Endothelial cell of umbilical vein (primary cell): ENCODE results near the gene LPAR3. TPM values are rescaled to one million over a fixed set of nuclear protein-coding genes. Genes with fewer than 3 reads are reported as not detected.

Experiments used
- BruUV-seq: library from RNA; stranded (reverse); fragments of 400-500 nt; replicated peaks from 2 replicates; lab custom pipeline; 2021; lab: Mats Ljungman, UMichigan
- CTCF ChIA-PET: fragments of 300-600, 350-600 bp; sonication (Branson Sonifier 250); formaldehyde crosslinking; loops from one replicate; lab custom pipeline; 2021; ENCODE audit warnings: antibody characterized with exemption, inconsistent platforms; lab: Charles Lee
- POLR2A ChIA-PET: fragments of 300-600, 350-600 bp; sonication (Branson Sonifier 250); formaldehyde crosslinking; loops from one replicate; lab custom pipeline; 2021; ENCODE audit warnings: antibody characterized with exemption, inconsistent platforms; lab: Charles Lee
- DNase-seq: peaks from one replicate; pipeline ENCODE4 v3.0.0-alpha.2; 2011; ENCODE audit warnings: low read depth, low spot score
- FAIRE-seq: peaks from 2 replicates; lab custom pipeline; 2011; peaks lifted over from hg19 to GRCh38; lab: Jason Lieb, UNC
- H2AFZ ChIP-seq: 2 replicates; pipeline ENCODE4 v1.6.0; 2012; ENCODE audit warnings: low read depth, low read length, control low read depth, inconsistent platforms
- H3K27ac ChIP-seq: 2 replicates; pipeline ENCODE4 v1.5.1; 2011; ENCODE audit warnings: low read depth, mild to moderate bottlenecking, control low read depth, low read length, moderate library complexity; ENCODE audit not compliant: insufficient read depth
- H3K27me3 ChIP-seq, 2 experiments: 2 replicates each; pipeline versions ENCODE4 v1.6.0 to v1.6.1; 2011; ENCODE audit warnings: low read length in 2 of 2, mixed read lengths in 1 of 2; ENCODE audit not compliant: control insufficient read depth in 2 of 2, insufficient read depth in 2 of 2
- H3K36me3 ChIP-seq, 2 experiments: 2 replicates in 1 of 2; 3 replicates in 1 of 2; pipeline ENCODE4 v1.5.1; 2011; ENCODE audit warnings: low read length in 2 of 2, mild to moderate bottlenecking in 1 of 2, moderate library complexity in 1 of 2; ENCODE audit not compliant: control insufficient read depth in 2 of 2, insufficient read depth in 2 of 2; ENCODE audit errors: extremely low read depth in 1 of 2
- H3K4me1 ChIP-seq: 3 replicates; pipeline ENCODE4 v1.5.1; 2011; ENCODE audit warnings: mild to moderate bottlenecking, low read length; ENCODE audit not compliant: control insufficient read depth, insufficient read depth; ENCODE audit errors: extremely low read depth
- H3K4me2 ChIP-seq: 2 replicates; pipeline ENCODE4 v1.6.1; 2011; ENCODE audit warnings: low read length, control low read depth, mixed read lengths; ENCODE audit not compliant: insufficient read depth
- H3K4me3 ChIP-seq, 3 experiments: fragments of 200-600 bp in 1 of 3; sonication (generic), shearing (Covaris generic) in 1 of 3; replicated peaks in 1 of 3; 2 replicates each; pipeline ENCODE4 v1.5.1; 2011 to 2016; ENCODE audit warnings: control low read depth in 3 of 3, low read length in 3 of 3, mild to moderate bottlenecking in 2 of 3, inconsistent platforms in 1 of 3, low read depth in 1 of 3, moderate library complexity in 1 of 3; ENCODE audit not compliant: insufficient read depth in 1 of 3
- H3K79me2 ChIP-seq: 2 replicates; pipeline ENCODE4 v1.6.0; 2012; ENCODE audit warnings: low read length, inconsistent platforms; ENCODE audit not compliant: control insufficient read depth, insufficient read depth
- H3K9ac ChIP-seq: replicated peaks from 2 replicates; pipeline ENCODE3; 2011; ENCODE audit warnings: low read length, control low read depth; ENCODE audit not compliant: insufficient read depth; ENCODE audit errors: extremely low read depth
- H3K9me1 ChIP-seq: replicated peaks from 3 replicates; pipeline ENCODE4 v1.6.0; 2011; ENCODE audit warnings: mild to moderate bottlenecking, low read length; ENCODE audit not compliant: control insufficient read depth, insufficient read depth; ENCODE audit errors: extremely low read depth
- H3K9me3 ChIP-seq: replicated peaks from 2 replicates; pipeline ENCODE4 v1.5.1; 2012; ENCODE audit warnings: low read length, inconsistent platforms; ENCODE audit not compliant: control insufficient read depth, insufficient read depth
- H4K20me1 ChIP-seq: replicated peaks from 2 replicates; pipeline ENCODE3; 2011; ENCODE audit warnings: mild to moderate bottlenecking, low read length; ENCODE audit not compliant: control insufficient read depth, insufficient read depth; ENCODE audit errors: extremely low read depth
- EZH2 ChIP-seq: IDR thresholded peaks from 2 replicates; pipeline ENCODE4 v1.6.1; 2012; ENCODE audit warnings: borderline replicate concordance, low read depth, mild to moderate bottlenecking, moderate library complexity, low read length, inconsistent platforms; ENCODE audit not compliant: severe bottlenecking
- FOS ChIP-seq: IDR thresholded peaks from 2 replicates; pipeline ENCODE4 v1.6.1; 2011; ENCODE audit warnings: mild to moderate bottlenecking, low read length, moderate library complexity, borderline replicate concordance; ENCODE audit not compliant: insufficient read depth
- GATA2 ChIP-seq: IDR thresholded peaks from 2 replicates; pipeline ENCODE4 v1.7.0; 2011; ENCODE audit warnings: low read depth, mild to moderate bottlenecking, moderate library complexity, mixed read lengths, low read length; ENCODE audit not compliant: insufficient read length, insufficient read depth
- JUN ChIP-seq: IDR thresholded peaks from 2 replicates; pipeline ENCODE4 v1.6.1; 2011; ENCODE audit warnings: borderline replicate concordance, low read depth; ENCODE audit not compliant: insufficient read length, insufficient read depth
- MYC ChIP-seq: IDR thresholded peaks from one replicate; pipeline ENCODE4 v1.6.1; 2011; ENCODE audit warnings: mild to moderate bottlenecking, low read depth, low read length
- POLR2A ChIP-seq: IDR thresholded peaks from 2 replicates; pipeline ENCODE4 v1.6.1; 2012; ENCODE audit warnings: low read depth, mild to moderate bottlenecking, control low read depth, low read length
- POLR2AphosphoS5 ChIP-seq: IDR thresholded peaks from 2 replicates; pipeline ENCODE4 v1.6.1; 2012; ENCODE audit warnings: low read depth, mild to moderate bottlenecking, control low read depth, low read length, moderate library complexity; ENCODE audit not compliant: insufficient read depth
- dilution Hi-C: fragments of 300-500 bp; cut with MboI; formaldehyde crosslinking; loops from one replicate; pipeline ENCODE4 v1.15.0; 2019; ENCODE audit warnings: low sequenced_read_pairs; ENCODE audit not compliant: extremely low pct_ligation_motif_present
- intact Hi-C: fragments of 100-400 bp; cut with micrococcal nuclease; formaldehyde crosslinking; loops from one replicate; pipeline ENCODE4 v1.10.0; 2022
- polyA plus RNA-seq, 4 experiments: library from polyadenylated mRNA; depleted of rRNA in 3 of 4; stranded (reverse) in 3 of 4; unstranded in 1 of 4; fragments of >200 nt; gene quantifications; 2 replicates each; pipeline versions ENCODE4 v1.2.1 to v1.2.3, GENCODE V29; 2011 to 2012; ENCODE audit warnings: missing spikeins in 1 of 4
- total RNA-seq: library from RNA; stranded (reverse); gene quantifications from 2 replicates; pipeline ENCODE4 v1.2.3, GENCODE V29; 2021
- TF ChIP-seq, protein P1 (sequence below): IDR thresholded peaks from 2 replicates; pipeline ENCODE4 v1.6.1; 2011; ENCODE audit not compliant: insufficient read depth, insufficient read length
- TF ChIP-seq, protein P2 (sequence below), 2 donors: IDR thresholded peaks; 1 replicate in 1 of 2; 2 replicates in 1 of 2; pipeline ENCODE4 v1.5.1; 2011; ENCODE audit warnings: low read length in 2 of 2, mild to moderate bottlenecking in 2 of 2, moderate library complexity in 2 of 2, control low read depth in 1 of 2, inconsistent platforms in 1 of 2, low read depth in 1 of 2; ENCODE audit not compliant: insufficient read depth in 1 of 2; ENCODE audit errors: extremely low read depth in 1 of 2

Gene LPAR3
- total and polyA plus RNA-seq, 2 donors (not counting 3 experiments of a cell fraction or from before 2014, with no cell fraction given) = not detected

DNA sequence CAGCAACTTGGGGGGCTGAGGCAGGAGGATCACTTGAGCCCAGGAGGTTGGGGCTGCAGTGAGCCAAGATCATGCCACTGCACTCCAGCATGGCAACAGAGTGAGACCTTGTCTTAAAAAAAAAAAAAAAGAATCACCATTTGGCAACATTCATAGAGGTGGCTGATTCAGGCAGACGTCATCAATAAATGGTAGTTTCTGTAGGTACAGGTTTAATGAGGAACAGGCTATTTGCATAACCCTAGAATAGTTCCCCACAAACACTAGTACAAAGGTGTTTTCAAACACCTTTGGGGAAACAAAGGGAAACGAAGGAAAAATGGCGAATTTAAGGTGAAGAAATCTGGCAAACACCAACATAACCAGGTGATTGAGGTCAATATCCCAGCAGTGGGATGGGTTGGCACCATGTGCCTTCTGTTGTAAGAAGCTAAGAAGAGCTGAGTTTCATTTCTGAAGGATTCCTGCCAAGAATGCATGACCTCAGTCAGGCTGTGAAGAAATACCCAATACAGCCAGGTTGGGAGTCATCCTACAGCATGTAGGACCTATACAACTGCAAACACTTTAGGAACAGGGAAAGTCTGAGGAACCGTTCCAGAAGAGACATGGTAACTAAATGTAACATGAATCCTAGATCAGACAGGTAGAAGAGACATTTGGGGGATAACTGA, 5.6 kb downstream of the LPAR3 start:
- Histone ChIP-seq H2AFZ (no peak overlapping the region), H3K9me3 (no peaks in the 10 kb centered on the region), H3K4me3 (no peak overlapping the region), H3K27me3 (peaks cover 9 to 20% of the 10 kb centered on the region in 2 experiments), H3K9me1 (no peaks in the 10 kb centered on the region), H3K79me2 (no peaks in the 10 kb centered on the region), H3K36me3 (no peaks in the 10 kb centered on the region), H4K20me1 (no peaks in the 10 kb centered on the region), H3K9ac (no peak overlapping the region), H3K4me2 (no peak overlapping the region), H3K27ac (no peak overlapping the region), H3K4me1 (no peaks in the 10 kb centered on the region)
- ChIA-PET CTCF (no interaction called here), POLR2A (no interaction called here)
- intact Hi-C loops = no loop called here
- no peak for DNase-seq
- dilution Hi-C loops = no loop called here
- FAIRE-seq = no peak
- no TSS peak for BruUV-seq
- no peak for TF ChIP-seq JUN
- TF ChIP-seq, protein P1, sequence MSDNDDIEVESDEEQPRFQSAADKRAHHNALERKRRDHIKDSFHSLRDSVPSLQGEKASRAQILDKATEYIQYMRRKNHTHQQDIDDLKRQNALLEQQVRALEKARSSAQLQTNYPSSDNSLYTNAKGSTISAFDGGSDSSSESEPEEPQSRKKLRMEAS = no peak
- no peak for TF ChIP-seq GATA2
- TF ChIP-seq MYC = no peak
- TF ChIP-seq POLR2A = no peak
- TF ChIP-seq EZH2 = no peak
- TF ChIP-seq FOS = no peak
- TF ChIP-seq, protein P2, sequence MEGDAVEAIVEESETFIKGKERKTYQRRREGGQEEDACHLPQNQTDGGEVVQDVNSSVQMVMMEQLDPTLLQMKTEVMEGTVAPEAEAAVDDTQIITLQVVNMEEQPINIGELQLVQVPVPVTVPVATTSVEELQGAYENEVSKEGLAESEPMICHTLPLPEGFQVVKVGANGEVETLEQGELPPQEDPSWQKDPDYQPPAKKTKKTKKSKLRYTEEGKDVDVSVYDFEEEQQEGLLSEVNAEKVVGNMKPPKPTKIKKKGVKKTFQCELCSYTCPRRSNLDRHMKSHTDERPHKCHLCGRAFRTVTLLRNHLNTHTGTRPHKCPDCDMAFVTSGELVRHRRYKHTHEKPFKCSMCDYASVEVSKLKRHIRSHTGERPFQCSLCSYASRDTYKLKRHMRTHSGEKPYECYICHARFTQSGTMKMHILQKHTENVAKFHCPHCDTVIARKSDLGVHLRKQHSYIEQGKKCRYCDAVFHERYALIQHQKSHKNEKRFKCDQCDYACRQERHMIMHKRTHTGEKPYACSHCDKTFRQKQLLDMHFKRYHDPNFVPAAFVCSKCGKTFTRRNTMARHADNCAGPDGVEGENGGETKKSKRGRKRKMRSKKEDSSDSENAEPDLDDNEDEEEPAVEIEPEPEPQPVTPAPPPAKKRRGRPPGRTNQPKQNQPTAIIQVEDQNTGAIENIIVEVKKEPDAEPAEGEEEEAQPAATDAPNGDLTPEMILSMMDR (IDR thresholded peaks at IDR 0.05; ENCODE audit: extremely low read depth in 1 of 2, insufficient read depth in 1 of 2, low read depth in 1 of 2, low read length in 2 of 2) = no peak
- TF ChIP-seq POLR2AphosphoS5 = no peak
